GM20000 (cell line): Measurements from ENCODE around the gene GLYATL3.

Source experiments
- DNase-seq: peaks from one replicate; pipeline ENCODE4 v3.0.0; 2012; ENCODE audit warnings: low spot score
- TF ChIP-seq, protein P1 (sequence below): IDR thresholded peaks from 2 replicates; pipeline ENCODE4 v1.5.1; 2012; ENCODE audit warnings: mild to moderate bottlenecking, control low read depth; ENCODE audit errors: extremely low read depth, missing control alignments

Gene GLYATL3

DNA sequence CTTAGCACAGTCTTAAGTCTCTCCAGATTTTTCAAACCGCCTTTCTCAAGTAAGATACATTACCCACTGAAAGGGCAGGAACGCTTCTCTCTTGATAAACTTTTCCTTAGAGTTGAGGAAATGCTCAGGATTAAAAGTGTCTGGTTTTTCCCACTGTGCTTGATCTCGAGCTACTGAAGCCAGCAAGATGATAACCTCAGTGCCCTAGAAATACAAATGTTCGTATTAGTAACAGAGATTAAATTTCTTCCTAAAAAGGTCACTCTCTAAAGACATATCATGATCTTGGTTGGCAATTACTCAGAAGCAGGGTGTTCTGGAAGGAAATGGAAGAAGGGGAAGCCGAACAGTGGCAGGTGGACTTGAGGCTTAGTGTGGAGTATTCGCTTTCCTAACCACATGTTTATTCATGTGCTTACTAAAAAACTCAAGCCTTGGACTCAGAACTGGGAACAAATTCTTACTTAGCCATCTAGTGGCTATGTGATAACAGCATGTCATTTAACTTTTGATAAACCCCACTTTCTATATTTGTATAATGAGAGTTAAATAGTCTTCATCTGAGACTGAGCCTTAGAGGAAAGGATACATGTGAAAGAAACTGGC, 70.9 kb downstream of the GLYATL3 start:
- TF ChIP-seq, protein P1, sequence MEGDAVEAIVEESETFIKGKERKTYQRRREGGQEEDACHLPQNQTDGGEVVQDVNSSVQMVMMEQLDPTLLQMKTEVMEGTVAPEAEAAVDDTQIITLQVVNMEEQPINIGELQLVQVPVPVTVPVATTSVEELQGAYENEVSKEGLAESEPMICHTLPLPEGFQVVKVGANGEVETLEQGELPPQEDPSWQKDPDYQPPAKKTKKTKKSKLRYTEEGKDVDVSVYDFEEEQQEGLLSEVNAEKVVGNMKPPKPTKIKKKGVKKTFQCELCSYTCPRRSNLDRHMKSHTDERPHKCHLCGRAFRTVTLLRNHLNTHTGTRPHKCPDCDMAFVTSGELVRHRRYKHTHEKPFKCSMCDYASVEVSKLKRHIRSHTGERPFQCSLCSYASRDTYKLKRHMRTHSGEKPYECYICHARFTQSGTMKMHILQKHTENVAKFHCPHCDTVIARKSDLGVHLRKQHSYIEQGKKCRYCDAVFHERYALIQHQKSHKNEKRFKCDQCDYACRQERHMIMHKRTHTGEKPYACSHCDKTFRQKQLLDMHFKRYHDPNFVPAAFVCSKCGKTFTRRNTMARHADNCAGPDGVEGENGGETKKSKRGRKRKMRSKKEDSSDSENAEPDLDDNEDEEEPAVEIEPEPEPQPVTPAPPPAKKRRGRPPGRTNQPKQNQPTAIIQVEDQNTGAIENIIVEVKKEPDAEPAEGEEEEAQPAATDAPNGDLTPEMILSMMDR = no peak

DNA sequence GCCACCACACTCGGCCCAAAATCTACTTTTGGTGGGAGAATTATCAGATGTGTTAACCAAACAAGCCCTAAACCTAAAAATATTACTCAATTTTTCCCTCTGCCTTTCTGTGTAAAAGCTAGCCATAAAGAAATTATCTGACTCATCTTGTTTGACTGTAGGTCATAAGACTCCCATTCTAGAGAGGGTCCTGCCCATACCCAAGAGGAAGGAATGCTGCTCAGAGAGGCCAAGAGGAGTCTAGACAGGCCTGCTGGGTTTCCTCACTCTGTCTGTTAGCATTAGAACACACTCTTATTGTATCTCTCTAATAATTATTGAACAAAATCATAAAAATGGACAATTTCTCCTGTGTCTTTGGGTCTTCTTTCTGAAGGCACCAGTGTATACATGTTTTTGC, 76.9 kb downstream of the GLYATL3 start:
- no peak for DNase-seq
- TF ChIP-seq, protein P1 = no peak

More for the DNA sequence above, 70.9 kb downstream of the GLYATL3 start:
- DNase-seq = no peak
